Measurements from ENCODE around the gene BMPER.
A peak's percentile ranks its signal among the peaks of the same experiment; 100 is the strongest.

BMPER gene

GRCh38 chr7:33946094-33946699 lies 40.9 kb downstream of the BMPER start:
- Histone ChIP-seq H3K4me3 (ENCODE audit: low read depth, low read length) (no peak overlapping the region), H3K36me3 (ENCODE audit: control insufficient read depth in 2 of 2, insufficient read depth in 1 of 2, low read length in 2 of 2) (no peaks in the 10 kb centered on the region), H3K9me3 (ENCODE audit: control insufficient read depth, insufficient read depth, low read depth, low read length) (no peaks in the 10 kb centered on the region), H3K4me1 (ENCODE audit: control insufficient read depth, insufficient read depth, low read length) (no peaks in the 10 kb centered on the region), H3K27ac (ENCODE audit: extremely low read depth, low read depth, low read length) (no peak overlapping the region)
- ChIA-PET CTCF (interaction anchor here (1.0 to 2.4 kb wide), 2 partner anchors 13 to 51 kb away, joined by 3 to 11 read pairs; no protein-coding TSS in a partner anchor), POLR2A (no interaction called here)
- TF ChIP-seq ZIC2 (tag by site-specific recombination; IDR thresholded peaks at IDR 0.05) = peak; percentile 59
- TF ChIP-seq ZNF558 (tag by site-specific recombination; IDR thresholded peaks at IDR 0.05) = no peak

GRCh38 chr7:33950047-33950714 lies 44.8 kb downstream of the BMPER start:
- TF ChIP-seq ZNF350 (tag by site-specific recombination; IDR thresholded peaks at IDR 0.05) (no peak), PRDM2 (tag by site-specific recombination; IDR thresholded peaks at IDR 0.05; ENCODE audit: borderline replicate concordance) (no peak), ZNF416 (tag by site-specific recombination; IDR thresholded peaks at IDR 0.05) (no peak), ZSCAN23 (tag by site-specific recombination; IDR thresholded peaks at IDR 0.05) (no peak), ZNF449 (tag by site-specific recombination; IDR thresholded peaks at IDR 0.05) (no peak), RBAK (tag by site-specific recombination; IDR thresholded peaks at IDR 0.05) (no peak), ZIC2 (tag by site-specific recombination; IDR thresholded peaks at IDR 0.05) (no peak), ZNF155 (tag by site-specific recombination; IDR thresholded peaks at IDR 0.05) (no peak), KLF1 (tag by site-specific recombination; IDR thresholded peaks at IDR 0.05) (no peak), AEBP2 (tag by site-specific recombination; IDR thresholded peaks at IDR 0.05; ENCODE audit: borderline replicate concordance) (no peak)
- no peaks in the 10 kb centered on the region for H3K36me3 ChIP-seq (ENCODE audit: control insufficient read depth in 2 of 2, insufficient read depth in 1 of 2, low read length in 2 of 2)
- no peaks in the 10 kb centered on the region for H3K9me3 ChIP-seq (ENCODE audit: control insufficient read depth, insufficient read depth, low read depth, low read length)
- CTCF ChIA-PET = interaction anchor here (2.2 kb wide), 1 partner anchor 18 kb away, joined by 8 read pairs; no protein-coding TSS in a partner anchor
- no peak overlapping the region for H3K27ac ChIP-seq (ENCODE audit: extremely low read depth, low read depth, low read length)
- POLR2A ChIA-PET = no interaction called here
- H3K4me3 ChIP-seq (ENCODE audit: low read depth, low read length) = no peak overlapping the region
- 0 out of 2 replicates have a peak, but pooled peaks cover 3% of the 10 kb centered on the region for H3K4me1 ChIP-seq (ENCODE audit: control insufficient read depth, insufficient read depth, low read length)
